Stimulated activated CD8-positive, alpha-beta memory T cell treated with anti-CD3 and anti-CD28 coated beads, Interleukin-2, amount 100 ng/mL, for 1 hour (primary cell): ENCODE results near the gene EPAS1.

Experiments
- DNase-seq, 2 donors: peaks; one replicate each; pipeline ENCODE4 v3.0.0-alpha.2; 2020; ENCODE audit warnings: low read depth in 2 of 2

The EPAS1 gene

GRCh38 chr2:46296840-46297545 lies at the start of gene EPAS1:
Gene EPAS1 (plus strand): TSS chr2:46297407. CDS start chr2:46297912, 505 bp downstream.
- peak; percentile 57 to 61 for DNase-seq

GRCh38 chr2:46248171-46248570 lies 49.0 kb upstream of the EPAS1 start:
- no peak for DNase-seq

GRCh38 chr2:46249654-46250053 lies 47.6 kb upstream of the EPAS1 start:
- no peak for DNase-seq

- DNase-seq, result no peak
These were observed 44.1 kb upstream of the EPAS1 start for GRCh38 chr2:46252891-46253659.

- DNase-seq, result no peak
These were observed 42.7 kb upstream of the EPAS1 start for GRCh38 chr2:46254474-46254873.

- DNase-seq, result no peak
These were observed 40.6 kb upstream of the EPAS1 start for GRCh38 chr2:46256563-46257142.

- no peak for DNase-seq
These were observed 39.7 kb upstream of the EPAS1 start for GRCh38 chr2:46257476-46257875.

- DNase-seq, result no peak
These were observed 39.2 kb upstream of the EPAS1 start for GRCh38 chr2:46257980-46258379.

- DNase-seq, result no peak
These were observed 38.0 kb upstream of the EPAS1 start for GRCh38 chr2:46258937-46259776.

- DNase-seq, result no peak
These were observed 37.4 kb upstream of the EPAS1 start for GRCh38 chr2:46259777-46260168.

- DNase-seq, result no peak
These were observed 36.9 kb upstream of the EPAS1 start for GRCh38 chr2:46260305-46260704.

GRCh38 chr2:46262248-46262938 lies 34.8 kb upstream of the EPAS1 start:
- no peak for DNase-seq

GRCh38 chr2:46263347-46263746 lies 33.9 kb upstream of the EPAS1 start:
- DNase-seq, result no peak

GRCh38 chr2:46264447-46264846 lies 32.8 kb upstream of the EPAS1 start:
- no peak for DNase-seq

- no peak for DNase-seq
These were observed 31.1 kb upstream of the EPAS1 start for GRCh38 chr2:46266134-46266533.

- DNase-seq, result no peak
These were observed 29.6 kb upstream of the EPAS1 start for GRCh38 chr2:46267616-46268015.

- DNase-seq, result no peak
These were observed 29.0 kb upstream of the EPAS1 start for GRCh38 chr2:46268196-46268595.

- DNase-seq, result no peak
These were observed 28.2 kb upstream of the EPAS1 start for GRCh38 chr2:46269001-46269400.

GRCh38 chr2:46269544-46270273 lies 27.5 kb upstream of the EPAS1 start:
- no peak for DNase-seq

- DNase-seq, result no peak
These were observed 26.8 kb upstream of the EPAS1 start for GRCh38 chr2:46270384-46270783.
